ENCODE data around the gene MED17. TPM values are rescaled to one million over a fixed set of nuclear protein-coding genes. Genes with fewer than 3 reads are reported as not detected.
"Not testable (repeated sequence)": the region's sequence is repeated elsewhere in the genome, so short reads cannot be mapped to it uniquely, and the experiment has no call there.

Gene MED17
- total RNA-seq, 1 donor from 2014 or later = 55.2 TPM

GRCh38 chr11:93773601-93774200, 10.4 kb upstream of the MED17 start:
- ATAC-seq (ENCODE audit: low read depth) (no peak), DNase-seq (no peak)
- H3K4me1 Mint-ChIP-seq = no peaks in the 10 kb centered on the region
- no peak overlapping the region for H3K27ac Mint-ChIP-seq
- ChIA-PET POLR2A (interaction anchor here (0.6 kb wide), 1 partner anchor 403 kb away, joined by 3 read pairs; no protein-coding TSS in a partner anchor), CTCF (no interaction called here)
- no peaks in the 10 kb centered on the region for H3K27me3 Mint-ChIP-seq
- peaks cover 1% of the 10 kb centered on the region for H3K36me3 Mint-ChIP-seq (ENCODE audit: low read depth)
- no peak overlapping the region for H3K4me3 Mint-ChIP-seq
- intact Hi-C loops (cut with micrococcal nuclease) = no loop called here
- no peaks in the 10 kb centered on the region for H3K9me3 Mint-ChIP-seq
- TF ChIP-seq, protein P1, sequence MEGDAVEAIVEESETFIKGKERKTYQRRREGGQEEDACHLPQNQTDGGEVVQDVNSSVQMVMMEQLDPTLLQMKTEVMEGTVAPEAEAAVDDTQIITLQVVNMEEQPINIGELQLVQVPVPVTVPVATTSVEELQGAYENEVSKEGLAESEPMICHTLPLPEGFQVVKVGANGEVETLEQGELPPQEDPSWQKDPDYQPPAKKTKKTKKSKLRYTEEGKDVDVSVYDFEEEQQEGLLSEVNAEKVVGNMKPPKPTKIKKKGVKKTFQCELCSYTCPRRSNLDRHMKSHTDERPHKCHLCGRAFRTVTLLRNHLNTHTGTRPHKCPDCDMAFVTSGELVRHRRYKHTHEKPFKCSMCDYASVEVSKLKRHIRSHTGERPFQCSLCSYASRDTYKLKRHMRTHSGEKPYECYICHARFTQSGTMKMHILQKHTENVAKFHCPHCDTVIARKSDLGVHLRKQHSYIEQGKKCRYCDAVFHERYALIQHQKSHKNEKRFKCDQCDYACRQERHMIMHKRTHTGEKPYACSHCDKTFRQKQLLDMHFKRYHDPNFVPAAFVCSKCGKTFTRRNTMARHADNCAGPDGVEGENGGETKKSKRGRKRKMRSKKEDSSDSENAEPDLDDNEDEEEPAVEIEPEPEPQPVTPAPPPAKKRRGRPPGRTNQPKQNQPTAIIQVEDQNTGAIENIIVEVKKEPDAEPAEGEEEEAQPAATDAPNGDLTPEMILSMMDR (IDR thresholded peaks at IDR 0.05) = no peak

DNA sequence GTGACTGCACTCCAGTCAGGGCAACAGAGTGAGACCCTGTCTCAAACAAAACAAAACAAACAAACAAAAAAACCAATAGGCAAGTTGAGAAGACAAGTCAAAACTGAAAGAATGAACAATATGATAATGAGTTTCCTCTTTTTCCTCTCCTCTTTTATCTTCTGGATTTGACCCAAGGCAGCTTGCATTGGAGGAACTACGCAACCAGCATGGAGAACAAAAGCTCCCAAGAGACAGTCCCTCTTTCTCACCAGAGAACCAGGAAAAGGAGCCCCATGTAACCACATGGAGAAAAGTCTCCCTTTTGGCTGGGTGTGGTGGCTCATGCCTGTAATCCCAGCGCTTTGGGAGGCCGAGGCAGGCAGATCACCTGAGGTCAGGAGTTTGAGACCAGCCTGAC, 9.5 kb upstream of the MED17 start:
- H3K27me3 Mint-ChIP-seq; H3K27ac Mint-ChIP-seq; H3K4me1 Mint-ChIP-seq; ATAC-seq (ENCODE audit: low read depth); DNase-seq; H3K4me3 Mint-ChIP-seq; intact Hi-C loops (cut with micrococcal nuclease); H3K36me3 Mint-ChIP-seq (ENCODE audit: low read depth); POLR2A ChIA-PET; CTCF ChIA-PET; H3K9me3 Mint-ChIP-seq: not testable (repeated sequence)

GRCh38 chr11:93775289-93775688, 8.8 kb upstream of the MED17 start:
- H3K9me3 Mint-ChIP-seq = no peaks in the 10 kb centered on the region
- H3K36me3 Mint-ChIP-seq (ENCODE audit: low read depth) = peaks cover 1% of the 10 kb centered on the region
- no peak overlapping the region for H3K4me3 Mint-ChIP-seq
- H3K4me1 Mint-ChIP-seq = no peaks in the 10 kb centered on the region
- TF ChIP-seq, protein P1 (IDR thresholded peaks at IDR 0.05) = no peak
- no peaks in the 10 kb centered on the region for H3K27me3 Mint-ChIP-seq
- DNase-seq (no peak), ATAC-seq (ENCODE audit: low read depth) (no peak)
- POLR2A ChIA-PET = no interaction called here
- intact Hi-C loops (cut with micrococcal nuclease) = no loop called here
- CTCF ChIA-PET = no interaction called here
- no peak overlapping the region for H3K27ac Mint-ChIP-seq

DNA sequence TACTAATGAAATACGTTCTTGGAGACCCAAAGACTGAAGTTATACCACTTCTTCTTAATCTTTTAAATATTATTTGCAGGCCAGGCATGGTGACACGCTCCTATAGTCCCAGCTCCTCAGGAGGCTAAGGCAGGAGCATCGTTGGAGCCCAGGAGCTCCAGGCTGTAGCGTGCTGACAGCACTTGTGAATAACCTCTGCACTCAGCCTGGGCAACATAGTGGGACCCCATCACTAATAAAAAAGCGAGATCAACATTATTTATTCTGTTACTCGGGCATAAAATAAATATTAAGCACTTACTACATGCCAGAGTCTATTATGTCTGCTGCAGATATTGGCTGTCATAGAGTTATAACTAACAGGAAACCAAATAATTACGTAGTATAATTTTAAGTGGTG, 720 bp upstream of the MED17 start:
- ATAC-seq (ENCODE audit: low read depth) (no peak), DNase-seq (no peak)
- H3K27ac Mint-ChIP-seq = peak overlapping the region; percentile 90
- ChIA-PET CTCF (interaction anchor here (0.7 to 1.3 kb wide), 2 partner anchors 42 to 44 kb away, joined by 3 to 20 read pairs; partner anchors contain the start of genes C11orf54 and TAF1D), POLR2A (interaction anchor here (1.1 to 3.1 kb wide), 9 partner anchors 36 to 1448 kb away, joined by 3 to 148 read pairs (median 5); partner anchors contain the start of genes C11orf54, CWC15, KDM4D and PANX1)
- peak overlapping the region; percentile 99 for H3K4me3 Mint-ChIP-seq
- peaks cover 31% of the 10 kb centered on the region for H3K36me3 Mint-ChIP-seq (ENCODE audit: low read depth)
- TF ChIP-seq, protein P1 (IDR thresholded peaks at IDR 0.05) = no peak
- no peaks in the 10 kb centered on the region for H3K9me3 Mint-ChIP-seq
- no peaks in the 10 kb centered on the region for H3K27me3 Mint-ChIP-seq
- intact Hi-C loops (cut with micrococcal nuclease) = loop anchor here (2.0 to 10.0 kb wide), 3 partner anchors 241 to 1189 kb away; partner anchors contain the start of genes CWC15, KDM4D and SMCO4
- peaks cover 40% of the 10 kb centered on the region for H3K4me1 Mint-ChIP-seq

DNA sequence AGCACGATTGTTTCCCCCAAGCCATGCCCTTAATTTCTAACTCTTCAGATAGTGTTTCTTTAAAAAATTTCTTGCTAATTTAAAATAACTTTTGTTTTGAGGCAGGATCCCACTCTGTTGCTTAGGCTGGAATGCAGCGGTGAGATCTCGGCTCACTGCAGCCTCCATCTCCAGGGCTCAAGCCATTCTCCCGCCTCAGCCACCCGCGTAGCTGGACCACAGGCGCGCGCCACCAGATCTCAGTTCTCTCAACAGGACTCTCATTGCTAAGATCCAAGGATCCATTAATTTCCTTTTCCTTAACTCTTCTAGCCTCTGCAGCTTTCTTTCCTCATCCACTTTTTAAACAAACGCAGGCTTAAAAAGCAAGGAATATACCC, 327 bp upstream of the MED17 start:
- peak; percentile 37 for ATAC-seq (ENCODE audit: low read depth)
- H3K4me3 Mint-ChIP-seq = peak overlapping the region; percentile 99
- ChIA-PET POLR2A (interaction anchor here (0.6 to 3.1 kb wide), 15 partner anchors 9 to 1448 kb away, joined by 3 to 148 read pairs (median 5); partner anchors contain the start of genes C11orf54, CEP295, CWC15 and KDM4D), CTCF (interaction anchor here (0.7 to 1.3 kb wide), 5 partner anchors 11 to 549 kb away, joined by 3 to 20 read pairs (median 3); partner anchors contain the start of genes C11orf54 and TAF1D)
- peaks cover 33% of the 10 kb centered on the region for H3K36me3 Mint-ChIP-seq (ENCODE audit: low read depth)
- DNase-seq = no peak
- TF ChIP-seq, protein P1 (IDR thresholded peaks at IDR 0.05) = no peak
- H3K4me1 Mint-ChIP-seq = peaks cover 40% of the 10 kb centered on the region
- intact Hi-C loops (cut with micrococcal nuclease) = loop anchor here (1.0 to 10.0 kb wide), 8 partner anchors 43 to 1189 kb away; partner anchors contain the start of genes C11orf54, CEP295, CWC15 and KDM4D
- peak overlapping the region; percentile 90 for H3K27ac Mint-ChIP-seq
- no peaks in the 10 kb centered on the region for H3K27me3 Mint-ChIP-seq
- H3K9me3 Mint-ChIP-seq = no peaks in the 10 kb centered on the region

All from activated B cell treated with CpG ODN at 0.5 μM for 24 hours (primary cell).